Hepatocyte (in vitro differentiated cells): ENCODE measurements around the gene ITPRIPL1. TPM values are rescaled to one million over a fixed set of nuclear protein-coding genes. Genes with fewer than 3 reads are reported as not detected.

ENCODE experiments used
- DNase-seq: peaks from one replicate; pipeline ENCODE4 v3.0.0-alpha.2; 2016; ENCODE audit warnings: low spot score
- H2AFZ ChIP-seq: fragments of 200-600 bp; sonication (generic); 2 replicates; pipeline ENCODE4 v1.6.0; 2016; ENCODE audit warnings: antibody characterized with exemption, mild to moderate bottlenecking
- H3K27ac ChIP-seq: fragments of 200-600 bp; sonication (generic); 2 replicates; pipeline ENCODE4 v1.5.1; 2016; ENCODE audit warnings: mild to moderate bottlenecking
- H3K27me3 ChIP-seq: fragments of 200-600 bp; sonication (generic); 2 replicates; pipeline ENCODE4 v1.6.1; 2016
- H3K36me3 ChIP-seq: fragments of 200-600 bp; sonication (generic); replicated peaks from 2 replicates; pipeline ENCODE4 v1.5.1; 2016; ENCODE audit warnings: low read depth; ENCODE audit not compliant: insufficient read depth
- H3K4me1 ChIP-seq: fragments of 200-600 bp; sonication (generic); 2 replicates; pipeline ENCODE4 v1.5.1; 2016; ENCODE audit warnings: mild to moderate bottlenecking, moderate library complexity; ENCODE audit not compliant: insufficient read depth
- H3K4me2 ChIP-seq: fragments of 200-600 bp; sonication (generic); 2 replicates; pipeline ENCODE4 v1.6.0; 2016
- H3K4me3 ChIP-seq: fragments of 200-600 bp; sonication (generic); 2 replicates; pipeline ENCODE4 v1.5.1; 2016; ENCODE audit warnings: mild to moderate bottlenecking
- H3K79me2 ChIP-seq: fragments of 200-600 bp; sonication (generic); 2 replicates; pipeline ENCODE4 v1.6.0; 2017; ENCODE audit warnings: mild to moderate bottlenecking
- H3K9me2 ChIP-seq: fragments of 200-600 bp; sonication (generic); replicated peaks from 2 replicates; pipeline ENCODE4 v1.6.0; 2017; ENCODE audit warnings: mild to moderate bottlenecking; ENCODE audit not compliant: insufficient read depth
- H3K9me3 ChIP-seq: fragments of 200-600 bp; sonication (generic); 2 replicates; pipeline ENCODE4 v1.5.1; 2016; ENCODE audit warnings: low read depth, mild to moderate bottlenecking
- H4K20me1 ChIP-seq: fragments of 200-600 bp; sonication (generic); 2 replicates; pipeline ENCODE4 v1.6.0; 2016; ENCODE audit warnings: mild to moderate bottlenecking; ENCODE audit not compliant: insufficient read depth, poor library complexity, severe bottlenecking
- CTCF ChIP-seq: fragments of 200-600 bp; sonication (generic); IDR thresholded peaks from 2 replicates; pipeline ENCODE4 v1.5.1; 2016; ENCODE audit warnings: antibody characterized with exemption, mild to moderate bottlenecking; ENCODE audit not compliant: poor library complexity
- EZH2 ChIP-seq: fragments of 200-600 bp; sonication (generic); IDR thresholded peaks from 2 replicates; pipeline ENCODE4 v1.6.1; 2016; ENCODE audit warnings: antibody characterized with exemption, mild to moderate bottlenecking, borderline replicate concordance
- EZH2phosphoT487 ChIP-seq: fragments of 200-600 bp; sonication (generic); IDR thresholded peaks from one replicate; pipeline ENCODE4 v1.6.1; 2018; ENCODE audit warnings: antibody characterized with exemption, mild to moderate bottlenecking, low read depth, moderate library complexity; ENCODE audit not compliant: unreplicated experiment, severe bottlenecking
- WGBS: methylation state at CpG from one replicate; pipeline ENCODE4 v1.1.6; 2016; ENCODE audit warnings: low lambda C conversion rate; ENCODE audit errors: missing lambda C conversion rate; 5-methylcytosine and 5-hydroxymethylcytosine counted together
- polyA plus RNA-seq: library from polyadenylated mRNA; unstranded; fragments of >200 nt; fragmentation: Nextera tagmentation; extraction: Ambion mirVana; gene quantifications from 2 replicates; pipeline ENCODE4 v1.2.1, GENCODE V29; 2016
- total RNA-seq: library from RNA; depleted of rRNA; stranded (reverse); fragments of >200 nt; gene quantifications from 2 replicates; pipeline ENCODE4 v1.2.3, GENCODE V29; 2014

ITPRIPL1 gene
- total RNA-seq (2.0 TPM in 2 replicates), polyA plus RNA-seq (0.83 and 1.9 TPM in 2 replicates)

DNA sequence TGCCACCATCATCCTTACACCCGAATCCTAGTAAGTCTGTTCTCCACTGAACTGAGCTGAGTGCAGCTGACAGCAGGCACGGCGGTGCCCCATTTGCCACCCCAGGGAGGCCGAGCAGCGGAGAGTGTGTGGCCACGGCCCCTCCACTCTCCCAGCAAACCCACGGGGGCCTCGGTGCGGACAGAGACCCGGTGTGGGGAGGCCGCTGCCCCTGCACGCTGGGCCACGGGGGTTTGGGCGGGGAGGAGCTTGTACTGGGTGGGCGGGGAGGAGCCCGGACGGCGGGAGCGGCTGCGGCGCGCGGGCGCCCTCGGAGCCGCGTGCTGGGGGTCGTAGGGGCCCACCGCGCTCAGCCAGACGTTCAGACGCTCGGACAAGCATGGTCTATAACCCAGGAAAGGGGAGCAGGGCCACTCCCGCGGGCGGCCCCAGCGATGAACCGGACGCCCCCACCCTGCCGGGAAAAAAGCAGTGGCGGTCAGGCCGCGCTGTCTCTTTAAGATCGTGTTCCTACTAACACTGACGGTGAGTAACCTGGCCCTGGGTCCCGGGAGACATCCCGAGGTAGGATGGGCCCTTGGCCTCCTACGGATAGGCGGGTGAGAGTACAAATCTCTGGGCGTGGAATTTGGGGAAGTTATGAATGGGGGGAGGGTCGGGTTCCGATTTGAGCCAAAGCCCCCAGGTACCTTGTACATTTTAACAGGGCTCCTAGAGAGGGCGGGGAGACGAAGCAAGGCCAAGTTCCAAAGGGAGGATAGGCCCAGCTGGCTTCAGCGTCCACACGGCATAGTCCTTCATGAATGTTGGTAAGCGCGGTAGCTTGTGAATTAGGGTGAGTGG, at the start of gene ITPRIPL1:
Gene ITPRIPL1 (plus strand): TSS at position 277 of the 843 bp plus-strand sequence. CDS start 523 bp downstream, at position 800.
- H3K4me1 ChIP-seq, result peaks cover 12% of the 10 kb centered on the region
- H3K9me3 ChIP-seq, result no peaks in the 10 kb centered on the region
- DNase-seq, result peak; percentile 37
- H3K79me2 ChIP-seq, result no peaks in the 10 kb centered on the region
- H3K36me3 ChIP-seq, result no peaks in the 10 kb centered on the region
- no peaks in the 10 kb centered on the region for H3K9me2 ChIP-seq
- no peaks in the 10 kb centered on the region for H4K20me1 ChIP-seq
- WGBS, result 7% methylated on average over 38 of the region's 58 CpGs
- H3K27me3 ChIP-seq, result peaks cover 48% of the 10 kb centered on the region
- TF ChIP-seq EZH2phosphoT487, result no peak
- no peak for TF ChIP-seq EZH2
- TF ChIP-seq CTCF, result no peak
- no peak within 1 kb of the TSS for H3K27ac ChIP-seq
- H3K4me3 ChIP-seq, result peak within 1 kb of the TSS; percentile 61
- H2AFZ ChIP-seq, result peak within 1 kb of the TSS; percentile 83
- H3K4me2 ChIP-seq, result peak within 1 kb of the TSS; percentile 99

DNA sequence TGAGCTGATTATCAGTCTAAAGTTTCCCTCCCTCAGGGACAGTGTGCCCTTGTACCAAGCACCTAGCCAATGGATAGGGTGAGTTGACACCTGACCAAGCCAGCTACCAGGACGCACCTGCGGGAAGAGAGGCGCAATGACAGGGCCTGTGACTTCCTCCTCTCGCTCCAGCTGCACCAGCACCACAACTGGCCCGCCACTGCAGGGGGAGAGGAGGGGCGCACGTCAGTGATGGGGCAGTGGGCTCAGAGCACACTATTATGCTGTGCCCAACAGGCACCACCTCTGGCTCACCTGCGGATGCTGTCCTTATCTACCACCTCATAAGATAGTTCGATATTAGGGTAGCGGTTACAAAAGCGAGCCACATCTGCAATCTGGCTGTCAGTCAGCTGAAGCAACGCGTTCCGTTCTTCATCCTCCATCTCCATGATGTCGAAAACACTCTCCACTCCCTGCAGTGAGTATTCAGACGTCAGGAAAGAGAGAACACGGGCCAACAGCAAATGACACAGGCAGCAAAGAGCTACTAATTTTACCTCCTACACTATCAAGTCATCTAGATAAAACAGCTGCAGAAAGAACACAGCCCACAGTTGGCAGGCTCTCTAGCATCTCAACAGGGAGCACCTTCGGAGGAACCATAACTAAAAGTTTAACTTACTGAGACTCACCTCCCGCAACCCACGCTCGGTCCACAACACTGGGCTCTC, 48.2 kb upstream of the ITPRIPL1 start:
- Histone ChIP-seq H3K4me1 (no peaks in the 10 kb centered on the region), H2AFZ (no peak overlapping the region), H3K9me3 (no peaks in the 10 kb centered on the region), H4K20me1 (no peaks in the 10 kb centered on the region), H3K9me2 (no peaks in the 10 kb centered on the region), H3K4me3 (no peak overlapping the region), H3K36me3 (peaks cover 4% of the 10 kb centered on the region), H3K27ac (no peak overlapping the region), H3K79me2 (no peaks in the 10 kb centered on the region), H3K27me3 (no peaks in the 10 kb centered on the region), H3K4me2 (no peak overlapping the region)
- 98% methylated on average over 21 of the region's 21 CpGs for WGBS
- TF ChIP-seq EZH2 (no peak), CTCF (no peak), EZH2phosphoT487 (no peak)
- DNase-seq, result no peak

DNA sequence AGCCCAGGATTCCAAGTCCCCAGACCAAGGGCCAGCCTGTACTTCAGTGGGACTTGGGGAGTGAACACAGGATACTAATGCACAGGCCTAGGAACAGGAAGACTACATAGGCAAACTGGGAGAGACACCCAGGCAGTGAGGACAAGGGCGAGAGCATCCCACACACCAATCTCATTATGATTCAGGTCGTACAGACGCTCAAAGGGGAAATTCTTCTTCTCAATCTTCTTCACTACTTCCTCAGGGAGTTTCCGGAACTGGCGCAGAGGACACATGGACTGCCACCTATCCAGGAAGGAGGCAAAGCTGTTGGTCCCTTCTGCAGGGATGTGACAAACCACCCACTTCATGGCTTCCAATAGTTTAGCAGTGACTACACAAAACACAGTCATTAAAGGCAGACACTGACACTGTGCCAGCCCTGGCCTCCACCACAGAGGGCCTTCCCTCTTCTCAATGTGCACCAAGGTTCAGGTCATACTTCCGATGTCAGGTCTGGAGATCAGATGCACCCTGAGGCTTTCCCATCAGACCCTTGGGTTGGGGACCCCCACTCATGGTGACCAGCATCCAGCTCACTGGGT, 37.8 kb upstream of the ITPRIPL1 start:
- Histone ChIP-seq H3K4me2 (no peak overlapping the region), H3K4me3 (no peak overlapping the region), H3K9me2 (no peaks in the 10 kb centered on the region), H3K79me2 (no peaks in the 10 kb centered on the region), H3K27ac (no peak overlapping the region), H4K20me1 (no peaks in the 10 kb centered on the region), H3K4me1 (no peaks in the 10 kb centered on the region), H3K9me3 (no peaks in the 10 kb centered on the region), H2AFZ (no peak overlapping the region), H3K36me3 (no peaks in the 10 kb centered on the region), H3K27me3 (no peaks in the 10 kb centered on the region)
- DNase-seq, result no peak
- 98% methylated on average over 6 of the region's 6 CpGs for WGBS
- TF ChIP-seq EZH2phosphoT487, result no peak
- TF ChIP-seq CTCF, result no peak
- no peak for TF ChIP-seq EZH2
